OCI-LY7 (cell line): ENCODE measurements around the gene GPT2. TPM values are rescaled to one million over a fixed set of nuclear protein-coding genes. Genes with fewer than 3 reads are reported as not detected.

ENCODE experiments used
- BruUV-seq: library from RNA; stranded (reverse); fragments of 400-500 nt; replicated peaks from 2 replicates; lab custom pipeline; 2021; lab: Mats Ljungman, UMichigan
- CTCF ChIA-PET: fragments of 300-600 bp; sonication (Branson Sonifier 250); formaldehyde crosslinking; loops from one replicate; lab custom pipeline; 2022; ENCODE audit warnings: antibody characterized with exemption; ENCODE audit not compliant: unreplicated experiment; lab: Charles Lee
- POLR2A ChIA-PET: fragments of 300-600 bp; sonication (Branson Sonifier 250); formaldehyde crosslinking; loops from one replicate; lab custom pipeline; 2022; ENCODE audit warnings: antibody characterized with exemption; lab: Charles Lee
- DNase-seq: peaks from one replicate; pipeline ENCODE4 v3.0.0-alpha.2; 2015; ENCODE audit warnings: low spot score
- H2AFZ ChIP-seq: fragments of 200-600 bp; sonication (generic), shearing (Covaris generic); 2 replicates; pipeline ENCODE4 v1.6.1; 2014; ENCODE audit warnings: mild to moderate bottlenecking, antibody characterized with exemption, low read length, moderate library complexity
- H3K27ac ChIP-seq: fragments of 200-600 bp; sonication (generic); 2 replicates; pipeline ENCODE4 v1.5.1; 2014; ENCODE audit warnings: mixed run types, low read depth, mild to moderate bottlenecking, moderate library complexity, low read length, inconsistent platforms; ENCODE audit not compliant: poor library complexity, severe bottlenecking
- H3K36me3 ChIP-seq: fragments of 200-600 bp; sonication (generic); 2 replicates; pipeline ENCODE4 v1.6.1; 2014; ENCODE audit warnings: mild to moderate bottlenecking, antibody characterized with exemption, low read length, moderate library complexity, mixed read lengths; ENCODE audit not compliant: insufficient read depth
- H3K4me1 ChIP-seq: fragments of 200-600 bp; sonication (generic); 2 replicates; pipeline ENCODE4 v1.5.1; 2014; ENCODE audit warnings: mild to moderate bottlenecking, low read length; ENCODE audit not compliant: insufficient read depth, poor library complexity, severe bottlenecking
- H3K4me2 ChIP-seq: fragments of 200-600 bp; sonication (generic); 2 replicates; pipeline ENCODE4 v1.6.1; 2014; ENCODE audit warnings: mild to moderate bottlenecking, low read length
- H3K4me3 ChIP-seq: fragments of 200-600 bp; sonication (generic); 2 replicates; pipeline ENCODE4 v1.5.1; 2014; ENCODE audit warnings: mild to moderate bottlenecking, low read depth, low read length; ENCODE audit not compliant: poor library complexity, severe bottlenecking
- H3K79me2 ChIP-seq: fragments of 200-600 bp; sonication (generic); 2 replicates; pipeline ENCODE4 v1.6.1; 2016; ENCODE audit warnings: low read depth, mild to moderate bottlenecking, low read length, moderate library complexity, mixed read lengths; ENCODE audit not compliant: insufficient read depth
- H3K9me2 ChIP-seq: fragments of 200-600 bp; sonication (generic); 2 replicates; pipeline ENCODE4 v1.6.1; 2016; ENCODE audit warnings: mild to moderate bottlenecking, low read length, mixed read lengths; ENCODE audit not compliant: insufficient read depth
- H3K9me3 ChIP-seq: fragments of 200-600 bp; sonication (generic); 2 replicates; pipeline ENCODE4 v1.6.1; 2014; ENCODE audit warnings: mild to moderate bottlenecking, mixed run types, low read length, mixed read lengths
- H4K20me1 ChIP-seq: fragments of 200-600 bp; sonication (generic); 2 replicates; pipeline ENCODE4 v1.6.1; 2014; ENCODE audit warnings: mild to moderate bottlenecking, antibody characterized with exemption, low read length, moderate library complexity, mixed read lengths; ENCODE audit not compliant: insufficient read depth
- EZH2phosphoT487 ChIP-seq: fragments of 200-600 bp; sonication (generic); IDR thresholded peaks from 2 replicates; pipeline ENCODE4 v1.6.1; 2018; ENCODE audit warnings: low read depth, borderline replicate concordance, mild to moderate bottlenecking, mixed run types, antibody characterized with exemption, low read length, moderate library complexity, mixed read lengths
- intact Hi-C: fragments of 100-400 bp; cut with micrococcal nuclease; formaldehyde crosslinking; loops from one replicate; pipeline ENCODE4 v1.10.0; 2022; ENCODE audit not compliant: unreplicated experiment
- total RNA-seq, 2 experiments: library from RNA; depleted of rRNA in 1 of 2; stranded (reverse); fragments of >200 nt in 1 of 2; shearing (Covaris generic) in 1 of 2; gene quantifications; 2 replicates each; pipeline ENCODE4 v1.2.3, GENCODE V29; 2014 to 2022
- TF ChIP-seq, protein P1 (sequence below): fragments of 200-600 bp; sonication (generic); conservative IDR thresholded peaks from 2 replicates; pipeline ENCODE4 v1.5.1; 2014; ENCODE audit warnings: mild to moderate bottlenecking, antibody characterized with exemption, low read length, moderate library complexity, mixed read lengths

GPT2 gene
- total RNA-seq, 2 experiments from 2014 or later = 42.5 to 105 TPM

DNA sequence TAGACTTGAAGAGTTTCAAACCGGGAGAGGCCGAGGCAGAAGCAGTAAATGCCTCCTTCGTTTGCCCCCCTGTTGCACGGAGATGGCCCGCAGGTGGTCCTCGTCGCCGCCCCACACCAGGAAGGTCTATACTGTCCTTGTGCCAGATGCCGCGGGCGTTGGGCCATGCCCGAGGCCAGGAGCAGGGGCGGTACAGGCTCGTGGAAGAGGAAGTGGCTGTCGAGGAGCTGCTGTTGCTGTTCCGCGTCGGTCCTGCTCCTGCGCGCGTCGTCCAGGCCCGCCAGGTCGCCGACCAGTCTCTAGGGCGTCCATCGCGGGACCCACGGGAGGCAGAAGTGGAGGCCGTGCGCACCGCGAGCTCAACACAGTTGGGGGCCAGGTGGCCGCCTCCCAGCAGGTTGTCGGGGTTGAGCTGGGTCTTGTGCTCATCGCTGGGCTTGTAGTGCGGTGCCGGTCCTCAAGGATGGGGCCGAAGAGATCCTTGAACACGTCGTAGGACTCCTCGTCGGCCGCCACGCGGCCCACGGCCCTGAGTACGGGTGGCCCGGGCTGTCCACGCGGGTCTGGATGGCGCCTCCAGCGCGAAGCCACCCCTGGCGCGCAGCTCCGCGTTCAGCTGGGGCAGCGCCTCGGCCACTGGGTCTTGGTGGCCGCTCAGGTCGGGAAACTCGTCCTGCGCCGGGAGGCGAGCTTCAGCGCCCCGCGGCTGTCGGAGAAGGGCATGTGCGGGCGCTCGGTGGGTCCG lies 40.1 kb upstream of the GPT2 start:
- Histone ChIP-seq H2AFZ (no peak overlapping the region), H3K79me2 (no peaks in the 10 kb centered on the region), H3K9me2 (no peaks in the 10 kb centered on the region), H3K27ac (no peak overlapping the region), H4K20me1 (no peaks in the 10 kb centered on the region), H3K4me2 (no peak overlapping the region), H3K4me3 (no peak overlapping the region), H3K9me3 (no peaks in the 10 kb centered on the region), H3K36me3 (no peaks in the 10 kb centered on the region), H3K4me1 (no peaks in the 10 kb centered on the region)
- BruUV-seq = no TSS peak
- TF ChIP-seq EZH2phosphoT487 = no peak
- TF ChIP-seq, protein P1, sequence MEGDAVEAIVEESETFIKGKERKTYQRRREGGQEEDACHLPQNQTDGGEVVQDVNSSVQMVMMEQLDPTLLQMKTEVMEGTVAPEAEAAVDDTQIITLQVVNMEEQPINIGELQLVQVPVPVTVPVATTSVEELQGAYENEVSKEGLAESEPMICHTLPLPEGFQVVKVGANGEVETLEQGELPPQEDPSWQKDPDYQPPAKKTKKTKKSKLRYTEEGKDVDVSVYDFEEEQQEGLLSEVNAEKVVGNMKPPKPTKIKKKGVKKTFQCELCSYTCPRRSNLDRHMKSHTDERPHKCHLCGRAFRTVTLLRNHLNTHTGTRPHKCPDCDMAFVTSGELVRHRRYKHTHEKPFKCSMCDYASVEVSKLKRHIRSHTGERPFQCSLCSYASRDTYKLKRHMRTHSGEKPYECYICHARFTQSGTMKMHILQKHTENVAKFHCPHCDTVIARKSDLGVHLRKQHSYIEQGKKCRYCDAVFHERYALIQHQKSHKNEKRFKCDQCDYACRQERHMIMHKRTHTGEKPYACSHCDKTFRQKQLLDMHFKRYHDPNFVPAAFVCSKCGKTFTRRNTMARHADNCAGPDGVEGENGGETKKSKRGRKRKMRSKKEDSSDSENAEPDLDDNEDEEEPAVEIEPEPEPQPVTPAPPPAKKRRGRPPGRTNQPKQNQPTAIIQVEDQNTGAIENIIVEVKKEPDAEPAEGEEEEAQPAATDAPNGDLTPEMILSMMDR = no peak
- DNase-seq = no peak
- ChIA-PET POLR2A (interaction anchor here (0.6 to 1.3 kb wide), 2 partner anchors 18 to 54 kb away, joined by 3 read pairs; no protein-coding TSS in a partner anchor), CTCF (no interaction called here)
- intact Hi-C loops = no loop called here

DNA sequence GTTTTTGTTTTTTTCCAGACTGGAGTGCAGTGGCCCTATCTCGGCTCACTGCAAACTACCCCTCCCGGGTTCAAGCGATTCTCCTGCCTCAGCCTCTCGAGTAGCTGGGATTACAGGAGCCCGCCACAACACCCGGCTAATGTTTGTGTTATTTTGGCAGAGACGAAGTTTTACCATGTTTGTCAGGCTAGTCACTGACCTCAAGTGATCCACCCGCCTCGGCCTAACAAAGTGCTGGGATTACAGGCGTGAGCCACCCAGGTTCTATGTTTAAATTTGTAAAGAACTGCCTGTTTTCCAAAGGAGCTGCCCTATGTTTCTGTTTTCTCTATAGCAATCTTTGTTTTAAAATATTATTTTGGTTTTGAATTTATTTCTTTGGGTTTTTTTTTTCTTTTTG lies 39.4 kb upstream of the GPT2 start:
- Histone ChIP-seq H3K4me3 (no peak overlapping the region), H3K4me1 (no peaks in the 10 kb centered on the region), H2AFZ (no peak overlapping the region), H3K36me3 (no peaks in the 10 kb centered on the region), H3K27ac (no peak overlapping the region), H3K4me2 (no peak overlapping the region), H3K9me2 (no peaks in the 10 kb centered on the region), H3K9me3 (no peaks in the 10 kb centered on the region), H4K20me1 (no peaks in the 10 kb centered on the region), H3K79me2 (no peaks in the 10 kb centered on the region)
- BruUV-seq = no TSS peak
- DNase-seq = no peak
- intact Hi-C loops = no loop called here
- TF ChIP-seq EZH2phosphoT487 = no peak
- TF ChIP-seq, protein P1 = no peak
- ChIA-PET POLR2A (interaction anchor here (0.7 kb wide), 1 partner anchor 44 kb away, joined by 3 read pairs; no protein-coding TSS in a partner anchor), CTCF (no interaction called here)

DNA sequence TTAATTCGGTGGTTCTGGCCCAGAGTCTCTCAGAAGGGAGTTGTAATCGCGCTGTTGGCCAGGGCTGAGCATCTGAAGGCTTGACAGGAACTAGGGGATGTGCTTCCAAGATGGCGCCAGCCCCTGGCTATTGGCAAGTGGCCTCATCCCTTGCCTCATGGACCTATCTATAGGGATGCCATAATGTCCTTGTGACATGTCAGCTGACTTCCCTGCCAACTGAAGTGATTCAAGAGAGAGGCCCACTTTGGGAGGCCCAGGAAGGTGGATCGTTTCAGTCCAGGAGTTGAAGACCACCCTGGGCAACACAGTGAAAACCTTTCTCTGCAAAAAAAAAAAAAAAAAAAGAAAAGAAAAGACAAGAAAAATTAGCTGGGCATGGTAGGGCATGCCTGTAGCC lies 38.2 kb upstream of the GPT2 start:
- intact Hi-C loops = no loop called here
- Histone ChIP-seq H3K4me1 (peaks cover 7% of the 10 kb centered on the region), H3K4me3 (no peak overlapping the region), H3K27ac (no peak overlapping the region), H2AFZ (no peak overlapping the region), H3K36me3 (no peaks in the 10 kb centered on the region), H4K20me1 (no peaks in the 10 kb centered on the region), H3K9me2 (no peaks in the 10 kb centered on the region), H3K79me2 (no peaks in the 10 kb centered on the region), H3K9me3 (no peaks in the 10 kb centered on the region), H3K4me2 (no peak overlapping the region)
- no peak for DNase-seq
- BruUV-seq = no TSS peak
- ChIA-PET POLR2A (interaction anchor here (0.6 to 0.7 kb wide), 2 partner anchors 42 to 173 kb away, joined by 5 to 6 read pairs; no protein-coding TSS in a partner anchor), CTCF (no interaction called here)
- TF ChIP-seq, protein P1 = no peak
